GM18870 (cell line): Measurements from ENCODE around the gene NRP2.
A peak's percentile ranks its signal among the peaks of the same experiment; 100 is the strongest.

Experiments used
- ATAC-seq: cut with Tn5 transposase; IDR thresholded peaks from one replicate; pipeline ENCODE4 v1.9.1; 2021; ENCODE audit warnings: moderate library complexity; ENCODE audit not compliant: unreplicated experiment

NRP2 gene

GRCh38 chr2:205658068-205658467, 24.2 kb upstream of the NRP2 start:
- no peak for ATAC-seq

GRCh38 chr2:205658572-205658971, 23.7 kb upstream of the NRP2 start:
- no peak for ATAC-seq

GRCh38 chr2:205659922-205660321, 22.4 kb upstream of the NRP2 start:
- no peak for ATAC-seq

DNA sequence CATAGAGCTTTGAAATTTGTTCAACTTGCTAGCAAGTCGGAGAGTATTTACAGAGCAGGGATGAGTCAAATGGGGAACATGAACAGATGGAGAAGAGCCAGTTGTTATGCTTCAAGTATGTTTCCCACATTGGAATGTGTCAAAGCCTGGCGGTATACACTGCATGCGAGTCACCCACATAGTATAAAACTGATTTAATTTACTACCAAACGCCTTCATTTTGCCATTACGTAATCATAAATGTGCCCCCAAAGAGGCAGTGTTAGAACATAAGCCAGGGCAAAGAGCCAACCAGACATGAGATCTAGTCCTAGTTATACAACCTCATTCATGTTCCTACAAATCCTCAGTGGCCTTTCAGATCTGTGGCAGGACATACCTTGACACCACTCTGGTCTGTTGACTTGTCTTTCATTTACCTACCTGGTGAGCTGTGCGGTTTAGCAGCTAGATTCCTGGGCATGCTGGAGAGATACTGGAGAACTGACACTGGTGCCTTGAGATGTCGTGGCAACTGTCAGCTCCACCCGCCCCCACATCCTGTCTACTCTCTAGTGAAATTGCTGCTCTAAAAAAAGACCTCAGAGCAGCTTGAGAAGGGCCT, 21.7 kb upstream of the NRP2 start:
- no peak for ATAC-seq

DNA sequence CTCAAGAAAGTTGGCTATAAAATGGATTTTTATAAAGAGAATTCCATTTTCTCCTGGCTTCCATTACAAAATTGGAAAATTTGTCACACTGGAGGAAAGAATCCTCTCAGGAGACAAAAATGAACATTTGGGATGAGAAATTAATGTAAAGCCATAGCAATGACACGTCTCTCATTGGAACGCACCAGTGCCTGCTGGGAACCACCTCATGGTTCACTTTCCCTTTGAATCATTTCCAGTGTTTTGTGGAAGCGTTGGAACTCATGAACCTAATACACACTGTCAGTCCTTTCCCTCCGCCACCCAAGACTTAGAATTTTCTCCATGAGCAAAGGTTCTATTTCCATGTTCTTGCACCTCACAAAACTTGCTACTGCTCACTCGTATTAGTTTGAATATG, 21.0 kb upstream of the NRP2 start:
- no peak for ATAC-seq

- ATAC-seq = no peak
These were observed 19.9 kb upstream of the NRP2 start for GRCh38 chr2:205662206-205662965.

DNA sequence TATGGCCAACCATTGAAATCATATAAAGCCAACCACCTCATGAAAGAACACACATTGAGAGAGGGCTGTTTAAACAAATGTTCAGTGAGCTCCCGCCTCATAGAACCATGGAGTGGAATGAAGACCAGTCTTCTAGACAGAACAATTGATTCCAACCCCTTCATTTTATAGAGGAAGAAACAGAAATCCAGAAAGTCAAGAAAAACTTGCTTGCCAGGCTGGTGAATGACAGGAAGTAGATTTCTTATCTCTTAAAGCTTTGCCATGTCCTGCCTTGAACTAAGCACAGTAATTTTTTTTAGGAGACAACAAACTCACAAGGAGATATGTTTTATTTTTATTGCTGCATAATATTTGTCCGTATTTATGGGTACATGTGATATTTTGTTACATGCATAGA, 16.5 kb upstream of the NRP2 start:
- ATAC-seq = no peak

- no peak for ATAC-seq
These were observed 12.0 kb upstream of the NRP2 start for GRCh38 chr2:205670292-205670691.

DNA sequence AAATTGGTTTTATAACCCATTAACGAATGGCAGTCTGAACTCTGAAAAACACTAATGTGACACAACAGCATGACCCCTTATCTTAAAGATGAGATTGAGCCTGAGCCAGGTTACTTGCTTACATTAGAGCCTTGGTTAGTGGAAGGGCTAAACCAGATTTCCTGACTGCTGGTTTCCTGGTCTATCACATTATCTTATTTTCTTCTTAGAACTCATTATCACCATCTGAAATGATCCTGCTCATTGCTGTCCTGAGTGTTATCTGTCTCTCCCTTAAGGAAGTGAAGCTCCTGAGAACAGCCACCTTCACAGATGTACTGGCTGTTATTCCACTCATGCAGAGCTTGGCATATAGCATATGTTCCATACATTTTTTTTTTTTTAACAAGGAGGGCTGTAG, 9.0 kb upstream of the NRP2 start:
- ATAC-seq = no peak

GRCh38 chr2:205675861-205676516, 6.3 kb upstream of the NRP2 start:
- peak; percentile 44 for ATAC-seq

- ATAC-seq = no peak
These were observed 3.7 kb upstream of the NRP2 start for GRCh38 chr2:205678541-205679142.

DNA sequence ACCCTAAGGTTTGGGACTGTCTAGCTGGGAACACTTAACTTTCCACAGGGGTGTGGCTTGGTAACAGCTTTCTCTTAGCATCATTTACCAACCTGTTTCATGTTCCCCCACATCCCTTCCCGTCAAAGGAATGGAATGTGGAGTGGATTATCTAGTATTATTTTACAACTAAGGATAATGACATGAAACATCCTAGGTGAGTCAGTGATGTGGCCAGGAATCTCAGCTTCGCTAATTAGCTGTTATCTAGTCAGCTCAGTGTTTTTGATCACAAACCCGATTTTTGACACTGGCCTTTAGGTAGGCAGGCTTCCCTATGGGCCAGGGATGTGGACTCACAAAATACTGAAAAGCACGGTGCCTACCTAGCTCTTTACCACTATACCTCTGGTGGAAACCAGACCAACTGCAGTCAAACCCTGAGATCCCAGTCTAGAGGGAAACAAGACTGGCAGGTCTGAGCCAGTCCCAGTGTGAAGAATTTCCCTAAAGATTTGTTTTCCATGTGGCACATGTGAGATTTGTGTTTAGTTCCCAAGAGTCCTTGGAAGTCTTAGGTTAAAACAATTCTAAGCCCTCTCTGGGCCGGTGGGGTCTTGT, 2.8 kb upstream of the NRP2 start:
- ATAC-seq = no peak

GRCh38 chr2:205680067-205680466, 2.2 kb upstream of the NRP2 start:
- peak; percentile 74 for ATAC-seq

DNA sequence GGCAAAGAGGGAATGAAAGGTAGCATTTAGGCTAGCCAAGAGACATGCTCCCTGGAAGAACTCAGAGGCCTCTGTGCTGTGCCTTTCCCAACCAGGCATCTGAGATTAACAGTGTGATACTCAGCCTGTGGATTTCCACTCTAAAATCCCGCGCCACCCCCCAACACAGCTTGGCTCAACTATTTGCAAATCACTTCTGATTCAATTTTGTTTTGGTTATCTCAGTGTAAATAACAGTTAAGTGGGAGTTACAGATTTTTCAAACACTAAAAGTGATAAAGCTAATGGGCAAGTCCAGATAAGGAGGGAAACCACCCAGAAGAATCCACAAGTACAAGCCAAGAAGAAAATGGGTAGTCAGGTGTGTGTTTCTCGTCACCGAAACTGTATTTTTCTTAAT, 1.4 kb upstream of the NRP2 start:
- no peak for ATAC-seq

- no peak for ATAC-seq
These were observed 681 bp upstream of the NRP2 start for GRCh38 chr2:205681401-205682238.

DNA sequence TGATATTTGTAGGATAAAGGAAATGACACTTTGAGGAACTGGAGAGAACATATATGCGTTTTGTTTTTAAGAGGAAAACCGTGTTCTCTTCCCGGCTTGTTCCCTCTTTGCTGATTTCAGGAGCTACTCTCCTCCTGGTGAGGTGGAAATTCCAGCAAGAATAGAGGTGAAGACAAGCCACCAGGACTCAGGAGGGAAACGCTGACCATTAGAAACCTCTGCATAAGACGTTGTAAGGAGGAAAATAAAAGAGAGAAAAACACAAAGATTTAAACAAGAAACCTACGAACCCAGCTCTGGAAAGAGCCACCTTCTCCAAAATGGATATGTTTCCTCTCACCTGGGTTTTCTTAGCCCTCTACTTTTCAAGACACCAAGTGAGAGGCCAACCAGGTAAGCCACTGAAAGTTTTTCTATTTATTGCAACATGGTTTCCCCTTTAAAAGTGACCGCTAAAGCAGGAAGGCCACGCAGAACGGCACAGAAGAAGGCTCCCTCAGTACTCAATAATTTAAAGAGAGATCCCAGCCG, 735 bp downstream of the NRP2 start:
- ATAC-seq = no peak

DNA sequence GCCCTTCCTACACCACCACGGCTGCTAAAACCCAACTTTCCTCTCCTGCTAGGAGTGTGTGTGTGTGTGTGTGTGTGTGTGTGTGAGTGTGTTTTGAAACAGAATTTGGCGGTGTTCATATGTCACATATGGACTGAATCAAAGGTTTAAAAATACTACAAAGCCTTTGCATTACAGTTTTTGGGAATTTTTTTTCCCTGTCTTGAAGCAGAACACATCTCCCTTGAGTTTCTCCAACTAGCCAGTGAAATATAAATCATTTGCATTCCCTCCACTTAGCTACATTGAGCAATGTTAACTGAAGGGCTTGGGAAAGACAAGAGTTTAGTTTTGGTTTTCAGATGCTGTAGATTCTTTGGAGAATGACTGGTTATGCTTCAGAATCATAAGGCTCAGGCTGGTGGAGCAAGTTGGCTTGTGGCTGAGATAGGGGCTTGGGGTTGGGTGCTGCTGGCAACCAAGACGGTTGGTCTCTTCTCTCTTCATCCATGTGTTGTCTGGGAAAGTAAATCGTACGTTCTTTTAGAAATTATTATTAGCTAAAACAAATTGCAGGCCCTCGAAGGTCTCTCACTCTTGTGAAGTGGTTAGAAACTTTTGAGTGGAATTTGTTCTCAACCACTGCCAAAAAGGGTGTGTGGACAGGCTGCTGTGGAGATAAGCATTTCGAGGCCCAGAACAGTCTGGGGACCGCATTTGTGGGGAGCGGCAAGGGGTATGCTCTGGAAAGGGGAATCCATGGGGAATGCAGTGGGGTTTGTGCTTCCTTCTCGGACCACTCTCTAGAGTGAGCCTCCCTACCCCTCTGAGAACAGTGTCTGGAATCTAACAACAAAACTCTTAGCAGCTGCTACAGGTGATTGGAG, 1.4 kb downstream of the NRP2 start:
- ATAC-seq = no peak

GRCh38 chr2:205684871-205685313, 2.6 kb downstream of the NRP2 start:
- no peak for ATAC-seq

DNA sequence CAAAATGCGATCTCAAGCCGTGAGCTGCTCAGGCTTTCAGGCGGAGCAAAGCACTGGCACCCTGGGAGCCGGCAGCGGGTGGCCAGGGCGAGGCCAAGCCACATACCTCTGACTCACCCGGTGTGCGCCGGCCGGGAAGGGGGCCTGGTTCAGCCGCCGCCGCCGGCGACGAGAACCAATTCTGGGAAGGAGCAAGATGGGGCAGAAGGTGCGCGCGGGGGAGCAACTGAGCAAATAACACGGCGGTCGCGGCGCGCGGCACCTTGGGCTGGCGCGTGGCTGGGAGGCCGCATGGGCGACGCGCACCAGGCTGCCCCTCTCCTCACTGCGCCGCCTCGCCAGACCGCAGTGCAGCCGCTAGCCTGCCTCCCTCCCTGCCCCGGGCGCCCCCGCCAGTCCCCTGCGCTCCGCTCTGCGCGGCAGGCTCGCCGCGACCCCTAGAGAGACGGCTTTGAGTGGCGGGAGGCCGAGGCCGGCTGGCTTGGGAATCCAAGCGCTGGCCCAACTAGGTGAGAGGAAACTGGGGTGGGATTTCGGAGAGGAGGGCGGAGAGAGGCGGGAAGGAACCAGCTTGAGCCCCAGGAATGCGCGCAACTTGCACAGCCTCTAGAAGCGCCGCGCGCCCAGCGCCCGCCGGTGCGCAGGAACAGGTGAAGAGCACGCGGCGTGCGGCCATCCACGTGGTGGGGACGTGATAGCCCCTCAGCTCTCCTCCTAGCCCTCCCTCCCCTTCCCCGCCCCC, 3.2 kb downstream of the NRP2 start:
- ATAC-seq = no peak
